CD4-positive, alpha-beta memory T cell (primary cell): ENCODE measurements around the gene MGST1. TPM values are rescaled to one million over a fixed set of nuclear protein-coding genes. Genes with fewer than 3 reads are reported as not detected.
"Not testable (repeated sequence)": the region's sequence is repeated elsewhere in the genome, so short reads cannot be mapped to it uniquely, and the experiment has no call there.

ENCODE experiments used
- CTCF ChIA-PET: fragments of 350-600 bp; sonication (Branson Sonifier 250); formaldehyde crosslinking; loops from one replicate; lab custom pipeline; 2021; ENCODE audit warnings: inconsistent platforms; ENCODE audit not compliant: partially characterized antibody; lab: Charles Lee
- POLR2A ChIA-PET: fragments of 350-600 bp; sonication (Branson Sonifier 250); formaldehyde crosslinking; loops from one replicate; lab custom pipeline; 2021; ENCODE audit not compliant: partially characterized antibody; lab: Charles Lee
- DNase-seq, 5 donors: peaks; one replicate each; pipeline versions ENCODE4 v3.0.0 to v3.0.0-alpha.2; 2020 to 2022; ENCODE audit warnings: mixed read lengths in 1 of 5
- H3K27ac ChIP-seq: one replicate; pipeline ENCODE4 v1.7.0; 2013; ENCODE audit warnings: low read depth, low read length
- H3K27me3 ChIP-seq: 2 replicates; pipeline ENCODE4 v1.7.0; 2013; ENCODE audit warnings: mild to moderate bottlenecking, low read length, moderate library complexity; ENCODE audit not compliant: insufficient read depth
- H3K36me3 ChIP-seq: 2 replicates; pipeline ENCODE4 v1.7.0; 2013; ENCODE audit warnings: mild to moderate bottlenecking, low read length, moderate library complexity; ENCODE audit not compliant: insufficient read depth
- H3K4me1 ChIP-seq: 2 replicates; pipeline ENCODE4 v1.7.0; 2013; ENCODE audit warnings: mild to moderate bottlenecking, low read length, moderate library complexity; ENCODE audit not compliant: insufficient read depth
- H3K4me3 ChIP-seq, 2 donors: one replicate each; pipeline ENCODE4 v1.7.0; 2013; ENCODE audit warnings: low read length in 2 of 2, mild to moderate bottlenecking in 1 of 2
- H3K9me3 ChIP-seq, 2 donors: one replicate each; pipeline ENCODE4 v1.7.0; 2013; ENCODE audit warnings: low read length in 2 of 2, control low read depth in 1 of 2; ENCODE audit not compliant: control insufficient read depth in 1 of 2
- H3K27ac Mint-ChIP-seq, 7 donors: one replicate each; pipeline ENCODE4 v1.8.0; 2020 to 2021; ENCODE audit warnings: mixed read lengths in 7 of 7, mild to moderate bottlenecking in 6 of 7, inconsistent platforms in 3 of 7, moderate library complexity in 3 of 7
- H3K27me3 Mint-ChIP-seq, 2 donors: one replicate each; pipeline ENCODE4 v1.8.0; 2020 to 2021; ENCODE audit warnings: mixed read lengths in 2 of 2
- H3K36me3 Mint-ChIP-seq, 2 donors: one replicate each; pipeline ENCODE4 v1.8.0; 2020 to 2021; ENCODE audit warnings: mixed read lengths in 2 of 2, inconsistent platforms in 1 of 2, mild to moderate bottlenecking in 1 of 2
- H3K4me1 Mint-ChIP-seq, 4 donors: one replicate each; pipeline ENCODE4 v1.8.0; 2020 to 2021; ENCODE audit warnings: mixed read lengths in 4 of 4, mild to moderate bottlenecking in 1 of 4
- H3K4me3 Mint-ChIP-seq, 8 donors: one replicate each; pipeline ENCODE4 v1.8.0; 2020 to 2021; ENCODE audit warnings: mixed read lengths in 8 of 8, mild to moderate bottlenecking in 7 of 8, moderate library complexity in 6 of 8, inconsistent platforms in 3 of 8
- H3K9me3 Mint-ChIP-seq, 8 donors: one replicate each; pipeline ENCODE4 v1.8.0; 2020 to 2021; ENCODE audit warnings: mixed read lengths in 8 of 8, mild to moderate bottlenecking in 5 of 8, inconsistent platforms in 3 of 8, moderate library complexity in 1 of 8
- intact Hi-C: fragments of 100-400 bp; cut with micrococcal nuclease; formaldehyde crosslinking; loops from one replicate; pipeline ENCODE4 v1.15.1; 2023
- polyA plus RNA-seq, 2 donors: library from polyadenylated mRNA; unstranded; fragments of 300-500 nt; fragmentation: Illumina TruSeq; gene quantifications; one replicate each; pipeline ENCODE4 v1.2.3, GENCODE V29; 2021
- total RNA-seq, 2 experiments: library from RNA; stranded (reverse); gene quantifications; one replicate each; pipeline ENCODE4 v1.2.3, GENCODE V29; 2021

The MGST1 gene
- total and polyA plus RNA-seq, 4 experiments from 2014 or later, result 1.2 to 2.3 TPM; not detected in 2

DNA sequence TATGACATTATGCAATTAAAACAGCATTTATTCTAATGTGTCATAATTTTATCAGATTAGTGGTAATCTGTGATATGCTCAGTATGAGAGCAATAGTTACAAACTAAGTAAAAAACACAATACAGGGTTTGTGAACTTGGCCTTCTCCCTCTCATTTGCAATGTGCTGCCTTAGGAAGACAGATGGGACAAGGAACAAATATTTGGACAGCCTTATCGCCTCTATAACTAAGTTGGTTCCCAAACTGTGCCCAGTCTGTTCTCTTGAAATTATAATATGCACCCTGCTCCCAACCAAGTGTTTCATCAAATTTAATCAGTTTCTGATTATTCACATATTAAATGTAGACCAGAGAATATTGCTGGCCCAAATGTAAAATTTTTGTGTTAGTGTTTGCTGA, 22.7 kb downstream of the MGST1 start:
- Histone ChIP-seq H3K27ac (no peak overlapping the region), H3K9me3 (no peaks in the 10 kb centered on the region), H3K4me1 (no peaks in the 10 kb centered on the region), H3K27me3 (no peaks in the 10 kb centered on the region), H3K4me3 (no peak overlapping the region), H3K36me3 (no peaks in the 10 kb centered on the region)
- Mint-ChIP-seq H3K4me3 (no peak overlapping the region), H3K4me1 (no peaks in the 10 kb centered on the region), H3K9me3 (peaks cover 0 to 3% (median 0%) of the 10 kb centered on the region in 8 donors), H3K36me3 (no peaks in the 10 kb centered on the region), H3K27me3 (no peaks in the 10 kb centered on the region), H3K27ac (no peak overlapping the region)
- ChIA-PET POLR2A (no interaction called here), CTCF (no interaction called here)
- DNase-seq, result no peak
- intact Hi-C loops, result no loop called here

DNA sequence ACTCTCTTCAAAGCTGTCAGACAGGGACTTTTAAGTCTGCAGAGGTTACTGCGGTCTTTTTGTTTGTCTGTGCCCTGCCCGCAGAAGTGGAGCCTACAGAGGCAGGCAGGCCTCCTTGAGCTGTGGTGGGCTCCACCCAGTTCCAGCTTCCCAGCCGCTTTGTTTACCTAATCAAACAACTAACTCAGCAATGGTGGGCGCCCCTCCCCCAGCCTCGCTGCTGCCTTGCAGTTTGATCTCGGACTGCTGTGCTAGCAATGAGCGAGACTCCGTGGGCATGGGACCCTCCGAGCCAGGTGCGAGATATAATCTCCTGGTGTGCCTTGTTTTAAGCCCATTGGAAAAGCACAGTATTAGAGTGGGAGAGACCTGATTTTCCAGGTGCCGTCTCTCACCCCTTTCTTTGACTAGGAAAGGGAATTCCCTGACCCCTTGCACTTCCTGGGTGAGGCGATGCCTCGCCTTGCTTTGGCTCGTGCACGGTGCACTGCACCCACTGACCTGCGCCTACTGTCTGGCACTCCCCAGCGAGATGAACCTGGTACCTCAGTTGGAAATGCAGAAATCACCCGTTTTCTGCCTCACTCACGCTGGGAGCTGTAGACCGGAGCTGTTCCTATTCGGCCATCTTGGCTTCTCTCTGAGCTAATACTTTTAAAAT, 35.3 kb downstream of the MGST1 start:
- H3K4me3 ChIP-seq, result not testable (repeated sequence)

DNA sequence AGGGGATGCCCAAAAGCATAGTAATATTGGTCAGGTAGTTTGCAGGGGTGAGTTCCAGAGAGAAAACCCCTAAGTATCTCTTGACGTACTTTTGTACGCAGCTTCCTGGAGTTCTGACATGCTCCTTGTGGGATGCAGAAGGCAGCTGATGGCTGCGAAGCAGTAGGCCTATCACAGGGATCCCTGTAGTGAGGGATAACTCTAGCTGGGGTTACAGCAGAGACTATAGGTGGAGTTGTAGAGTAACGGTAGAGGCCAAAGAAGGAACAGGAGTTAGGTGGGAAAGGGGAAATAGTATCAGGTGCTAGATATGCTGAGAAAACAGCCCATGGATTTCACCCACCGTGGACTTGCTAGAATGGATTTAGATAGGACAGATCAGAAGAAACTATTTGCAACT, 37.3 kb downstream of the MGST1 start:
- H3K27ac Mint-ChIP-seq, result no peak overlapping the region
- H3K27me3 Mint-ChIP-seq, result no peaks in the 10 kb centered on the region
- no peaks in the 10 kb centered on the region for H3K4me1 Mint-ChIP-seq
- no peaks in the 10 kb centered on the region for H3K36me3 Mint-ChIP-seq
- H3K9me3 ChIP-seq, result no peaks in the 10 kb centered on the region
- DNase-seq, result no peak
- H3K4me1 ChIP-seq, result no peaks in the 10 kb centered on the region
- peaks cover 0 to 16% (median 5%) of the 10 kb centered on the region in 8 donors for H3K9me3 Mint-ChIP-seq
- no peak overlapping the region for H3K4me3 ChIP-seq
- H3K27ac ChIP-seq, result no peak overlapping the region
- H3K36me3 ChIP-seq, result no peaks in the 10 kb centered on the region
- ChIA-PET POLR2A (no interaction called here), CTCF (no interaction called here)
- H3K27me3 ChIP-seq, result no peaks in the 10 kb centered on the region
- intact Hi-C loops, result no loop called here
- no peak overlapping the region for H3K4me3 Mint-ChIP-seq

More for the DNA sequence above, 35.3 kb downstream of the MGST1 start:
- H3K27ac ChIP-seq, H3K9me3 ChIP-seq, H3K27me3 Mint-ChIP-seq, intact Hi-C loops, CTCF ChIA-PET, POLR2A ChIA-PET, DNase-seq, H3K4me1 ChIP-seq, H3K4me1 Mint-ChIP-seq, H3K27ac Mint-ChIP-seq, H3K27me3 ChIP-seq, H3K4me3 Mint-ChIP-seq, H3K36me3 ChIP-seq, H3K36me3 Mint-ChIP-seq: not testable (repeated sequence)
- peaks cover 0 to 19% (median 5%) of the 10 kb centered on the region in 8 donors for H3K9me3 Mint-ChIP-seq

DNA sequence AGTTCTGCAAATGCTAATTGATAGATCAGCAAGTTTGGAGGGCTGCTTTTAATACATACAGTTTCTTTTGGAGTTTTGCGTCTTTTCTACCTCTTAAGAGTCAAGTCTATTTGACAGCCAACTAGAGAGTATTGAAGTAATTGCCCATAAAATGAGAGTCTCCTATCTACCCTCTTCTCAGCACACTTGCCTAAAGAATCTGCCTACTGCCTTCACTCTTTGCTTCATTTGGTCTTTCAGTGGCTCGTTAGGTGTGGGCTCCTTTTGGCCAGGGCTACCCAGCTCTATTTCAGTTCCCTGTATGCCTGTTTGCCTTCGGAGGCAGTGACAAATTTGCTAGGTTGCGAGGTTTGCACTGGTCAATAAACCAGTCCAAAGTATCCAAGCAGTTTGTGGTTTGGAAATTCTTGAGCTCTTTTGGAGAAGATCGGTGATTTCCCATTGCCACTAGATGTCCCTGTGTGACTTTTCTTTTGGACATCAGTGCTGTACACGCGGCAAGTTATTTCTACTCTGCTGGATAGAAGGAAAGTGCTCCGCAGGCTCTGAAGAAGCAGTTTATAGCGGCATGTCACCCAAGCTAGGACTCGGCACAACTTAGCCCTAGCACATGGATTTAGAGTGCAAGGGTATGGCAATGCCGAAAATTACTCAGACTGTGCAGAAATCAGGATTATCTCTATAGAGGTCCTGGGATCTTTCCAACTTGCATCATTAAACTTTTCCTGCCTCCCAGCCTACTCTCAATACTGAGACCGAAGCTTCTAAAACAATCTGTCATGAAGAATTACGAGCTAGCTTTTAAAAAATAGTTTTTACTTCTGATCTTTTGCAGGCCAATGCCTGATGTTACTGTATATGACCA, 38.6 kb downstream of the MGST1 start:
- Histone ChIP-seq H3K4me3 (no peak overlapping the region), H3K9me3 (no peaks in the 10 kb centered on the region), H3K36me3 (no peaks in the 10 kb centered on the region), H3K27me3 (no peaks in the 10 kb centered on the region), H3K4me1 (no peaks in the 10 kb centered on the region), H3K27ac (no peak overlapping the region)
- ChIA-PET CTCF (no interaction called here), POLR2A (no interaction called here)
- Mint-ChIP-seq H3K4me3 (no peak overlapping the region), H3K27ac (no peak overlapping the region), H3K4me1 (no peaks in the 10 kb centered on the region), H3K27me3 (no peaks in the 10 kb centered on the region), H3K9me3 (peaks cover 0 to 11% (median 5%) of the 10 kb centered on the region in 8 donors), H3K36me3 (no peaks in the 10 kb centered on the region)
- no peak for DNase-seq
- intact Hi-C loops, result no loop called here

DNA sequence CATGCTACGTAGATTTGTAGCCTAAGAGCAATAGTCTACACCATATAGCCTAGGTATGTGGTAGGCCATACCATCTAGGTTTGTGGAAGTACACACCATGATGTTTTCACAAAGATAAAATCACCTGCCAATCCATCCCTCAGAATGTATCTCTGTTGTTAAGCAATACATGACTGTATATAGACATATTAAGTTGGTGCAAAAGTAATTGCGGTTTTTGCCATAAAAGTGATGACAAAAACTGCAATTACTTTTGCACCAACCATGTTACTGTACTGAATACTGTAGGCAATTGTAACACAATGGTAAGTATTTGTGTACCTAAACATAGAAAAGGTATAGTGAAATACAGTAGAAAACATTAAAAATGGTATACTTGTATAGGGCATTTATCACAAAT, 40.5 kb downstream of the MGST1 start:
- H3K36me3 ChIP-seq, result no peaks in the 10 kb centered on the region
- Mint-ChIP-seq H3K27me3 (no peaks in the 10 kb centered on the region), H3K27ac (no peak overlapping the region), H3K9me3 (peaks cover 3 to 15% (median 7%) of the 10 kb centered on the region in 8 donors), H3K4me3 (no peak overlapping the region), H3K36me3 (no peaks in the 10 kb centered on the region), H3K4me1 (no peaks in the 10 kb centered on the region)
- CTCF ChIA-PET, result no interaction called here
- no peaks in the 10 kb centered on the region for H3K27me3 ChIP-seq
- H3K4me3 ChIP-seq, result no peak overlapping the region
- POLR2A ChIA-PET, result no interaction called here
- no peaks in the 10 kb centered on the region for H3K4me1 ChIP-seq
- no peak for DNase-seq
- no peaks in the 10 kb centered on the region for H3K9me3 ChIP-seq
- H3K27ac ChIP-seq, result no peak overlapping the region
- intact Hi-C loops, result no loop called here

DNA sequence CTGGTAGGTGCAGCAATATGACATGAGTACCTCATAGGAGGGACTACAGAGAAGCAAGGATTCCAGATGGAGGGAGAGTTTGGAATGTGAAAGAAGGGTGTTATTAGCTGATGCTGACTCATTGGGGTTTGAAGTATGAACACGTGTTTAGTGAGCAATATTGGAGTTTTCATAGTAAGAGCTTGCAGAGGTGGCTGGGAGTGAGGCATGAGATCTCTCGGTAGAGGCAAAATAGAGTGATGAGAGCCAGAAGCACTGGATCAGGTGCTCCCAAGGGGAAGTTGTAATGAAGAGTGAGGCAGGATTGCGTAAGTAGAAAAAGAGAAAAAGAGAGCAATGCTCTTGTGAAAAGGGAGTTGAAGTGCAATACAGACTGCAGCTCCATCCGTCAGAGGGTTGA, 42.1 kb downstream of the MGST1 start:
- Histone ChIP-seq H3K9me3 (no peaks in the 10 kb centered on the region), H3K27me3 (no peaks in the 10 kb centered on the region), H3K4me3 (no peak overlapping the region), H3K27ac (no peak overlapping the region), H3K36me3 (no peaks in the 10 kb centered on the region), H3K4me1 (no peaks in the 10 kb centered on the region)
- Mint-ChIP-seq H3K27me3 (no peaks in the 10 kb centered on the region), H3K27ac (no peak overlapping the region), H3K4me3 (no peak overlapping the region), H3K4me1 (no peaks in the 10 kb centered on the region), H3K9me3 (peaks cover 3 to 8% (median 6%) of the 10 kb centered on the region in 8 donors), H3K36me3 (no peaks in the 10 kb centered on the region)
- DNase-seq, result no peak
- ChIA-PET POLR2A (no interaction called here), CTCF (no interaction called here)
- intact Hi-C loops, result no loop called here

DNA sequence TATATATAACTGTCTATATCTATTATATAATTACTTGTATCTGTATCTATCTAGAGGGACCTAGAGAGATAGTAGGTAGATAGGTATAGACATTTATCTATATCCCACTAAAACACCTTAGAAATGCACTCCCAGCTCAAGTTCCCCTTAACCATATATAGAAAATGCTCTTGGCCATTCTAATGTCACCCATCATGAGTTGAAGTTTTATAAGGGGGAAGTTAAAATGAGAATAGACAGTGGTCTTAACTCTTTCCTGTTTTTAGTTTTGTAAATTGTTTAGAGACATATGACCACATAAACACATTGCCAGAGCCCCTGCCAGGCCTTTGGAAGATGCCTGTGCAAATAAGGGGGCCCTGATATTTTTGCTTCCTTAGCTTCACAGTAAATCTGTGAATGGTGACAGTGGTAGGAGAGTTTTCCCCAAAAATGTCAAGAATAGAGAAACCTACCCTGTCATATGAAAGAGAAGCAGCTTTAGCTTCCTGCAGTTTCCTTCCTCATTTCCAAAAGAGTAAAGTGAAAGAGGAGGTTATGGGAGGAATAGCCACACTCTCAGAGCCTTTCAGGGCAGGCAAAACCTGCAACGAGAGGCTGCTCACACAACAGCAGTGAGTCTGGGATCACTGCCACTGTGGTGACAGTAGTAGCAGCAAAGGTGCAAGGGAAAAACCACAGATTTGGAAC, 45.5 kb downstream of the MGST1 start:
- no peak overlapping the region for H3K27ac ChIP-seq
- POLR2A ChIA-PET, result no interaction called here
- no peak for DNase-seq
- H3K36me3 ChIP-seq, result no peaks in the 10 kb centered on the region
- H3K4me3 ChIP-seq, result no peak overlapping the region
- H3K9me3 ChIP-seq, result no peaks in the 10 kb centered on the region
- intact Hi-C loops, result no loop called here
- CTCF ChIA-PET, result no interaction called here
- H3K27me3 ChIP-seq, result no peaks in the 10 kb centered on the region
- Mint-ChIP-seq H3K36me3 (no peaks in the 10 kb centered on the region), H3K9me3 (peaks cover 0 to 13% (median 8%) of the 10 kb centered on the region in 8 donors), H3K27ac (no peak overlapping the region), H3K4me1 (no peaks in the 10 kb centered on the region), H3K27me3 (no peaks in the 10 kb centered on the region), H3K4me3 (no peak overlapping the region)
- H3K4me1 ChIP-seq, result no peaks in the 10 kb centered on the region
